ENCODE measurements around the gene SVOPL.

DNA sequence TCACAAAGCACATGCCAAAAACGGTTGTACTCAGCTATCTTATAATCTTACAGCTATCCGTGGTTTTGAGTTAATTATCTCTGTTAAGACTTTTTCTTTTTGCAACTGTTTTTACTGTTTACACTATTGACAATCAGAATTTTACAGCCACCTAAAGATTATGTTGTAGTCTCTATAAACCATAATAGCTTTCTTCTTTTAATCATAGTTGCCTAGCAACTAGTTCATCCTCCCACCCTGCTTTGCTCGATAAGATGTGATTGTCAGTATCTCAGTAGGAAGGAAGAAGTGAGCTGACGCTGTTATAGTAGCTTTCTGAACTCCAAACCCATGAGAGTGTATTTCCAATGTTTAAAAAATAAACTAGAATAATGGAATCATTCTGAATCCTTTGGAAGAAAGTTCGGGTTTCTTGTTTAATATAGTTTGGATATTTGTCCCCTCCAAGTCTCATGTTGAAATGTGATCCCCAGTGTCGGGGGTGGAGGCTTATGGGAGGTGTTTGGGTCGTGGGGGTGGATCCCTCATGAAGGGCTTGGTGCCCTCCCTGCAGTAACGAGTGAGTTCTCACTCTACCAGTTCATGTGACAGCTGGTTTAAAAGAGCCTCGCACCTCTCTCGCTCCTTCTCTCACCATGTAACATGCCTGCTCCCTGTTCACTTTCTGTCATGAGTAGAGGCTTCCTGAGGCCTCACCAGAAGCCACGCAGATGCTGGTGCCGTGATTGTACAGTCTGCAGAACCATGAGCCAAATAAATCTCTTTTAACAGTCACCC, 68.1 kb downstream of the SVOPL start:
- TF ChIP-seq, protein P1, sequence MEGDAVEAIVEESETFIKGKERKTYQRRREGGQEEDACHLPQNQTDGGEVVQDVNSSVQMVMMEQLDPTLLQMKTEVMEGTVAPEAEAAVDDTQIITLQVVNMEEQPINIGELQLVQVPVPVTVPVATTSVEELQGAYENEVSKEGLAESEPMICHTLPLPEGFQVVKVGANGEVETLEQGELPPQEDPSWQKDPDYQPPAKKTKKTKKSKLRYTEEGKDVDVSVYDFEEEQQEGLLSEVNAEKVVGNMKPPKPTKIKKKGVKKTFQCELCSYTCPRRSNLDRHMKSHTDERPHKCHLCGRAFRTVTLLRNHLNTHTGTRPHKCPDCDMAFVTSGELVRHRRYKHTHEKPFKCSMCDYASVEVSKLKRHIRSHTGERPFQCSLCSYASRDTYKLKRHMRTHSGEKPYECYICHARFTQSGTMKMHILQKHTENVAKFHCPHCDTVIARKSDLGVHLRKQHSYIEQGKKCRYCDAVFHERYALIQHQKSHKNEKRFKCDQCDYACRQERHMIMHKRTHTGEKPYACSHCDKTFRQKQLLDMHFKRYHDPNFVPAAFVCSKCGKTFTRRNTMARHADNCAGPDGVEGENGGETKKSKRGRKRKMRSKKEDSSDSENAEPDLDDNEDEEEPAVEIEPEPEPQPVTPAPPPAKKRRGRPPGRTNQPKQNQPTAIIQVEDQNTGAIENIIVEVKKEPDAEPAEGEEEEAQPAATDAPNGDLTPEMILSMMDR (IDR thresholded peaks at IDR 0.05 in 2 of 3, conservative IDR thresholded peaks at IDR 0.05 in 1 of 3; ENCODE audit: control insufficient read depth in 2 of 3, extremely low read depth in 1 of 3, insufficient read depth in 1 of 3, low read depth in 3 of 3, low read length in 3 of 3): no peak
- TF ChIP-seq SREBF2 (IDR thresholded peaks at IDR 0.05; ENCODE audit: low read length) (no peak), POLR2AphosphoS5 (IDR thresholded peaks at IDR 0.05; ENCODE audit: low read length) (no peak), EZH2 (IDR thresholded peaks at IDR 0.05; ENCODE audit: borderline replicate concordance, control insufficient read depth, low read depth, low read length) (no peak), SPI1 (IDR thresholded peaks at IDR 0.05; ENCODE audit: borderline replicate concordance, insufficient read depth, low read depth, low read length) (no peak), HDAC6 (IDR thresholded peaks at IDR 0.05; ENCODE audit: unreplicated experiment) (no peak), RAD21 (IDR thresholded peaks at IDR 0.05; ENCODE audit: insufficient read depth, low read depth, low read length) (no peak), SUPT20H (IDR thresholded peaks at IDR 0.05; ENCODE audit: borderline replicate concordance, control insufficient read depth, low read depth, low read length) (no peak), CREM (IDR thresholded peaks at IDR 0.05; ENCODE audit: low read depth) (no peak), CHD2 (IDR thresholded peaks at IDR 0.05; ENCODE audit: borderline replicate concordance, low read depth, low read length) (no peak)
- TF ChIP-seq, protein P2, sequence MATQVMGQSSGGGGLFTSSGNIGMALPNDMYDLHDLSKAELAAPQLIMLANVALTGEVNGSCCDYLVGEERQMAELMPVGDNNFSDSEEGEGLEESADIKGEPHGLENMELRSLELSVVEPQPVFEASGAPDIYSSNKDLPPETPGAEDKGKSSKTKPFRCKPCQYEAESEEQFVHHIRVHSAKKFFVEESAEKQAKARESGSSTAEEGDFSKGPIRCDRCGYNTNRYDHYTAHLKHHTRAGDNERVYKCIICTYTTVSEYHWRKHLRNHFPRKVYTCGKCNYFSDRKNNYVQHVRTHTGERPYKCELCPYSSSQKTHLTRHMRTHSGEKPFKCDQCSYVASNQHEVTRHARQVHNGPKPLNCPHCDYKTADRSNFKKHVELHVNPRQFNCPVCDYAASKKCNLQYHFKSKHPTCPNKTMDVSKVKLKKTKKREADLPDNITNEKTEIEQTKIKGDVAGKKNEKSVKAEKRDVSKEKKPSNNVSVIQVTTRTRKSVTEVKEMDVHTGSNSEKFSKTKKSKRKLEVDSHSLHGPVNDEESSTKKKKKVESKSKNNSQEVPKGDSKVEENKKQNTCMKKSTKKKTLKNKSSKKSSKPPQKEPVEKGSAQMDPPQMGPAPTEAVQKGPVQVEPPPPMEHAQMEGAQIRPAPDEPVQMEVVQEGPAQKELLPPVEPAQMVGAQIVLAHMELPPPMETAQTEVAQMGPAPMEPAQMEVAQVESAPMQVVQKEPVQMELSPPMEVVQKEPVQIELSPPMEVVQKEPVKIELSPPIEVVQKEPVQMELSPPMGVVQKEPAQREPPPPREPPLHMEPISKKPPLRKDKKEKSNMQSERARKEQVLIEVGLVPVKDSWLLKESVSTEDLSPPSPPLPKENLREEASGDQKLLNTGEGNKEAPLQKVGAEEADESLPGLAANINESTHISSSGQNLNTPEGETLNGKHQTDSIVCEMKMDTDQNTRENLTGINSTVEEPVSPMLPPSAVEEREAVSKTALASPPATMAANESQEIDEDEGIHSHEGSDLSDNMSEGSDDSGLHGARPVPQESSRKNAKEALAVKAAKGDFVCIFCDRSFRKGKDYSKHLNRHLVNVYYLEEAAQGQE (IDR thresholded peaks at IDR 0.05; ENCODE audit: low read depth, low read length): no peak
